ENCODE data around the gene MED13L. TPM values are rescaled to one million over a fixed set of nuclear protein-coding genes. Genes with fewer than 3 reads are reported as not detected.

Gene MED13L
- total RNA-seq, 4 donors from 2014 or later = 158 to 247 (median 166) TPM

DNA sequence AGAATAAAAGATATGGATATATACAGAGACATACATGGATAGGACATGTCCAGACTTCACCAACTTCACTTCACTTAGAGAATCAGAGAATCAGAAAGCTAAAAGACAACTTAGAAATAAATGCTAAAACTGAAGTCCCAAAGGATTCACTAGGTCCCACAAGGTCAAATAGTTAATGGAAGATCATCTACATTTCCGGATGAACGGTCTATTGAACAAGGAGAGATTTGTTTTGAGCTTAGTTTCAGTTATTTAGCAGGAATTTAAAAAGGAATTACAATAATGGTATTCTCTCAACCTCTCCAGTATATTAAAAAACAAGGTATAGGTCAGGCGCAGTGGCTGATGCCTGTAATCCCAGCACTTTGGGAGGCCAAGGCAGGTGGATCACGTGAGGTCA, 187.0 kb downstream of the MED13L start:
- intact Hi-C loops (cut with DNase I; ENCODE audit: low total_unique reads) = no loop called here
- no peak for TF ChIP-seq POLR2A (IDR thresholded peaks at IDR 0.05)
- TF ChIP-seq, protein P1, sequence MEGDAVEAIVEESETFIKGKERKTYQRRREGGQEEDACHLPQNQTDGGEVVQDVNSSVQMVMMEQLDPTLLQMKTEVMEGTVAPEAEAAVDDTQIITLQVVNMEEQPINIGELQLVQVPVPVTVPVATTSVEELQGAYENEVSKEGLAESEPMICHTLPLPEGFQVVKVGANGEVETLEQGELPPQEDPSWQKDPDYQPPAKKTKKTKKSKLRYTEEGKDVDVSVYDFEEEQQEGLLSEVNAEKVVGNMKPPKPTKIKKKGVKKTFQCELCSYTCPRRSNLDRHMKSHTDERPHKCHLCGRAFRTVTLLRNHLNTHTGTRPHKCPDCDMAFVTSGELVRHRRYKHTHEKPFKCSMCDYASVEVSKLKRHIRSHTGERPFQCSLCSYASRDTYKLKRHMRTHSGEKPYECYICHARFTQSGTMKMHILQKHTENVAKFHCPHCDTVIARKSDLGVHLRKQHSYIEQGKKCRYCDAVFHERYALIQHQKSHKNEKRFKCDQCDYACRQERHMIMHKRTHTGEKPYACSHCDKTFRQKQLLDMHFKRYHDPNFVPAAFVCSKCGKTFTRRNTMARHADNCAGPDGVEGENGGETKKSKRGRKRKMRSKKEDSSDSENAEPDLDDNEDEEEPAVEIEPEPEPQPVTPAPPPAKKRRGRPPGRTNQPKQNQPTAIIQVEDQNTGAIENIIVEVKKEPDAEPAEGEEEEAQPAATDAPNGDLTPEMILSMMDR (IDR thresholded peaks at IDR 0.05) = no peak
- 90 to 92% methylated on average over 4 of the region's 4 CpGs for WGBS, 2 donors
- H3K4me3 ChIP-seq (ENCODE audit: low read depth, poor library complexity, severe bottlenecking) = no peak overlapping the region
- no peak for DNase-seq (ENCODE audit: low spot score in 2 of 2)

DNA sequence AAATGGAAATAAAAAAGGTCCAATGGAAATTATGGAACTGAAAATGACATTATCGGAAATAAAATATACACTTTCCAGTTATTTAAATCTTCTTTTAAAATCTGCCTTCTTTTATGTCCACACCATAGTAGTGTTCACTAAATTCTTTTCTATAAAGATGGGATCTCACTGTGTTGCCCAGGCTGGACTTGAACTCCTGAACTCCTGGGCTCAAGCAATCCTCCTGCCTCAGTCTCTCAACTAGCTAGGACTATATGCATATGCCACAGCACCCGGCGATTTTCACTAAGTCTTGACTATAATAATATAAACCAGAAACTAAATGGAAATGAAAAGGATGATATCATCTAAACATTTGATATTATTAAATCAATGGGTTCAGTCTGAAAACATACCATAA, 188.4 kb downstream of the MED13L start:
- H3K4me3 ChIP-seq (ENCODE audit: low read depth, poor library complexity, severe bottlenecking) = no peak overlapping the region
- TF ChIP-seq, protein P1 (IDR thresholded peaks at IDR 0.05) = no peak
- no peak for TF ChIP-seq POLR2A (IDR thresholded peaks at IDR 0.05)
- no peak for DNase-seq (ENCODE audit: low spot score in 2 of 2)
- WGBS, 2 donors = 97 to 100% methylated on average over 3 of the region's 3 CpGs
- intact Hi-C loops (cut with DNase I; ENCODE audit: low total_unique reads) = no loop called here

DNA sequence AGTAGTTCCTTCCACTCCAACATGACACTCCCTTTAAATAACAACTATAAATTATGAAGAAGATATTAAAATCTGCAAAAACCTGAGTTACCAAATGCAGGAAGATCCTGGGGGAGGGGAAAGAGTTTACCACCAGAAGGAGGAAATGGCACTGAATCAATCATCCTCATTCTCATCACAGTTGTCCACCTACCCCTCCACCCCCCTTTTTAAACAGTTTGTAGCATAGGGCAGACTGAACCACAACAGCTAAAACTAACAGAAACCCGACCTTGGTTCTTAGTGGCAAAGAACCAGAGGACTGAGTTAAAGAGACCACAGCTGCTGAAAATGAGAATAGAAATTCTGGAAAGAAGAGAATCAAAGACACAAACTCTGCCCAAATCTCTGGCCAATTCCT, 189.5 kb downstream of the MED13L start:
- WGBS, 2 donors = 73 to 75% methylated on average over 1 of the region's 1 CpG
- TF ChIP-seq, protein P1 (IDR thresholded peaks at IDR 0.05) = no peak
- TF ChIP-seq POLR2A (IDR thresholded peaks at IDR 0.05) = no peak
- no peak overlapping the region for H3K4me3 ChIP-seq (ENCODE audit: low read depth, poor library complexity, severe bottlenecking)
- no peak for DNase-seq (ENCODE audit: low spot score in 2 of 2)
- intact Hi-C loops (cut with DNase I; ENCODE audit: low total_unique reads) = no loop called here

DNA sequence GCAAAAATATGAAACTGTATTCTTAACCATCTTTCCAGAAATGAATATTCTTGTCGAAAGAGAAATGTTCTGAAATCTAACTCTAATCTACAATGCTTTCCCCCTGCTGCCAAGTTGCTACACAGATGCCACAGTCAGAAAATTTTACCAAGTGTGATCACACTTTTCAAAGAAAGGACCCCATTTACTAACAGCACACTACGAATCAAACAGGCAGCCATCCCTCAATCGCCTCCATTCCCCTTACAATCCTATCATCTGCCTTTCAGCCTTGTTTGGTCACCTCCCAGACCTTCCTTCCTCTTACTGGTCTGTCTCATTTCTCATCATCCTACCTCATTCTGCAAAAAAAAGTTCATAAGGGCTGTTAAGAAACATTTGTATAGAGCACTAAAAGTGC, 190.1 kb downstream of the MED13L start:
- TF ChIP-seq POLR2A (IDR thresholded peaks at IDR 0.05) = no peak
- TF ChIP-seq, protein P1 (IDR thresholded peaks at IDR 0.05) = no peak
- DNase-seq (ENCODE audit: low spot score in 2 of 2) = no peak
- intact Hi-C loops (cut with DNase I; ENCODE audit: low total_unique reads) = no loop called here
- WGBS, 2 donors = 75 to 81% methylated on average over 3 of the region's 3 CpGs
- no peak overlapping the region for H3K4me3 ChIP-seq (ENCODE audit: low read depth, poor library complexity, severe bottlenecking)

DNA sequence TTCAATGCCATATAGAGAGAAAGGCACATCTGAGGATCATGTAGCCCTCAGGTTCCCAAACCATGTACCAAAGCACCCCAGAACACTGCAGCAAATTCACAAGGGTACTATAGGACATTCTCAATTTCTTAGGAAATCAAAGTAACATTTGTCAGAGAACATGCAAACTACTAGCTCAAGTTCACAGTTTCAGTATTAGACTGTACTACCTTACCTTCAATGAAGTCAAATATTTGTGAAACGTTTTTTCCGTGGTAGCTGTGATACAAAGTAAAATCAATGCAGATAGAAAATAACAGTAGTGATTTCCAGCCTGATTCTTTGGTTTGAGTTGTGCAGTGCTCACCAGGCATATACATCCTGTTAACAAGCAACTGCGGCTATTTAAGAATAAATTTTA, 197.1 kb downstream of the MED13L start:
- intact Hi-C loops (cut with DNase I; ENCODE audit: low total_unique reads) = no loop called here
- TF ChIP-seq, protein P1 (IDR thresholded peaks at IDR 0.05) = no peak
- TF ChIP-seq POLR2A (IDR thresholded peaks at IDR 0.05) = no peak
- WGBS, 2 donors = 88 to 90% methylated on average over 3 of the region's 3 CpGs
- no peak for DNase-seq (ENCODE audit: low spot score in 2 of 2)
- no peak overlapping the region for H3K4me3 ChIP-seq (ENCODE audit: low read depth, poor library complexity, severe bottlenecking)

DNA sequence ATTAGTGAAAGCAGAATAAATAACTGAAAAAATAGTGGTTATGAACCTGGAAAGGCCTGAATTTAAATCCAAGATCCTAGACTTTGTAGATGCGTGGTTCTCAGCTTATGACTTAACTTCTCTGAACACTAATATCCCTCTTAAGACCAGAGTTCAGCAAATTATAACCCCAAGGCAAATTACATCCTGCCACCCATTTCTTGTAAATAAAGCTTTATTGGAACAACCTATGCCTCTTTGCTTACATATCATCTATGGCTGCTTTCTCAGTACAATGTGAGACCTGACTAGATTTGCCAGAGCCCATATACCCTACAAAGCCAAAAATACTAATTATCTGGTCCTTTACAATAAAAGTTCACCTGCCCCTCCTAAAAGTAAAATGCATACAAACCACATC, 199.1 kb downstream of the MED13L start:
- no peak overlapping the region for H3K4me3 ChIP-seq (ENCODE audit: low read depth, poor library complexity, severe bottlenecking)
- WGBS, 2 donors = 98 to 100% methylated on average over 1 of the region's 1 CpG
- no peak for DNase-seq (ENCODE audit: low spot score in 2 of 2)
- TF ChIP-seq, protein P1 (IDR thresholded peaks at IDR 0.05) = no peak
- no peak for TF ChIP-seq POLR2A (IDR thresholded peaks at IDR 0.05)
- intact Hi-C loops (cut with DNase I; ENCODE audit: low total_unique reads) = no loop called here

Measured in lower leg skin (tissue), 4 donors.